ENCODE data around the gene SAPCD1. TPM values are rescaled to one million over a fixed set of nuclear protein-coding genes. Genes with fewer than 3 reads are reported as not detected.

The SAPCD1 gene
- total and polyA plus RNA-seq, 4 donors: 0.59 to 2.6 (median 0.68) TPM; not detected in 1

DNA sequence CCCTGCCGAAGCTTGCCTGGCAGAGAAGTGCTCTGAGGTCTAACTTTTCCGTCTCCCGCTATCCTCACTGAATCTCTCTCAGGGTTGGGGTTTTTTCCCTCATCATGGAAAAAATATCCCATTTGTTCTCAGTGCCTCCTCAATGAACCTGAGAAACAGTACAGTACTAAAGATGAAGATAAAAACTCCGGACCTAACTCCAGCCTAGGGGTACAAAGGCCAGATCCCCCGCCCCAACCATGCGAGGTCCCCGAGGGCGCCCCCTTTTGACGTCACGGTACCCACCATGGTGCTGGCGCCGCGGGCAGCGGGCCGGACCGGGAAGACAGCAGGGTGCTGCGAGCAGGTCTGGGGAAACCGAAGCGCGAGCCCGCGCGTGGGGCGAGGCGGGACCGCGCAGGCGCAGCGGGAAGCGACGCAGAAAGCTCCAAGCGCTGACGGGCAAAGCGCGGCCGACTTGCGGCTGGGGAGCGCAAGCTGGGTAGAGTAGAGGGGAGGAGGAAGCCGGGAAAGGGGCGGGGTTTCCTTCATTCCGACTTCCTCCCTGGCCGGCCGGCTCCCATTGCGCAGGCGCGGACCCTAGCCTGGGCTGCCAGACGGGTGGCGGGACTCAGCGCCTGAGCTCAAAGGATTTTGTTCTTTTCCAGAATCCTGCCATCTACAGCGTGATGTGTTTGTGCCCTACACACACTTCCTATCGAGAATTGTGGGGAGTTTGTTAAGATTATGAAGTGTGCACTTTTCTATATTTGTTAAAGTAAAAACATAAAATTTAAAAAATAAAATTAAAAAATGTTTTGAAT lies 44.2 kb downstream of the SAPCD1 start, which contains the start of gene LSM2:
LSM2 (minus strand) TSS at position 497 of the 803 bp plus-strand sequence; CDS start at position 288, 209 bp downstream.
- WGBS: under 1% methylated on average over 51 of the region's 51 CpGs
- Histone ChIP-seq H3K9ac (ENCODE audit: low read depth in 1 of 2, low read length in 2 of 2) (peak within 1 kb of the TSS; percentile 85 to 94), H3K9me3 (ENCODE audit: control insufficient read depth in 4 of 4, low read length in 3 of 4) (no peaks in the 10 kb centered on the region), H3K36me3 (ENCODE audit: control insufficient read depth in 4 of 4, insufficient read depth in 3 of 4, low read depth in 1 of 4, low read length in 3 of 4) (no peaks in the 10 kb centered on the region), H3K27me3 (ENCODE audit: control insufficient read depth in 4 of 4, insufficient read depth in 4 of 4, low read length in 3 of 4) (no peaks in the 10 kb centered on the region), H3K4me3 (ENCODE audit: low read depth in 1 of 3, low read length in 3 of 3) (peak within 1 kb of the TSS; percentile 21 to 80 (median 73)), H3K27ac (ENCODE audit: low read depth in 1 of 2, low read length in 2 of 2) (peak within 1 kb of the TSS; percentile 91 to 97), H3K4me1 (ENCODE audit: control insufficient read depth in 4 of 4, insufficient read depth in 4 of 4, low read length in 3 of 4) (peaks cover 4 to 15% (median 9%) of the 10 kb centered on the region in 4 donors)
- no peak for TF ChIP-seq HNF4G (IDR thresholded peaks at IDR 0.05)
- TF ChIP-seq TAF1 (conservative IDR thresholded peaks at IDR 0.05): no peak
- no peak for TF ChIP-seq JUND (IDR thresholded peaks at IDR 0.05)
- peak; percentile 41 to 58 for TF ChIP-seq RAD21 (IDR thresholded peaks at IDR 0.05)
- TF ChIP-seq EGR1 (IDR thresholded peaks at IDR 0.05; ENCODE audit: low read depth in 2 of 2): peak in 1 of 2 donors; percentile 32
- TF ChIP-seq RXRA (IDR thresholded peaks at IDR 0.05): peak in 1 of 2 donors; percentile 45
- TF ChIP-seq FOXA1 (IDR thresholded peaks at IDR 0.05): peak; percentile 43
- TF ChIP-seq HNF4A (conservative IDR thresholded peaks at IDR 0.05): peak; percentile 29 to 61
- peak; percentile 65 for TF ChIP-seq YY1 (IDR thresholded peaks at IDR 0.05)
- no peak for TF ChIP-seq NR2F2 (IDR thresholded peaks at IDR 0.05)
- TF ChIP-seq, protein P1, sequence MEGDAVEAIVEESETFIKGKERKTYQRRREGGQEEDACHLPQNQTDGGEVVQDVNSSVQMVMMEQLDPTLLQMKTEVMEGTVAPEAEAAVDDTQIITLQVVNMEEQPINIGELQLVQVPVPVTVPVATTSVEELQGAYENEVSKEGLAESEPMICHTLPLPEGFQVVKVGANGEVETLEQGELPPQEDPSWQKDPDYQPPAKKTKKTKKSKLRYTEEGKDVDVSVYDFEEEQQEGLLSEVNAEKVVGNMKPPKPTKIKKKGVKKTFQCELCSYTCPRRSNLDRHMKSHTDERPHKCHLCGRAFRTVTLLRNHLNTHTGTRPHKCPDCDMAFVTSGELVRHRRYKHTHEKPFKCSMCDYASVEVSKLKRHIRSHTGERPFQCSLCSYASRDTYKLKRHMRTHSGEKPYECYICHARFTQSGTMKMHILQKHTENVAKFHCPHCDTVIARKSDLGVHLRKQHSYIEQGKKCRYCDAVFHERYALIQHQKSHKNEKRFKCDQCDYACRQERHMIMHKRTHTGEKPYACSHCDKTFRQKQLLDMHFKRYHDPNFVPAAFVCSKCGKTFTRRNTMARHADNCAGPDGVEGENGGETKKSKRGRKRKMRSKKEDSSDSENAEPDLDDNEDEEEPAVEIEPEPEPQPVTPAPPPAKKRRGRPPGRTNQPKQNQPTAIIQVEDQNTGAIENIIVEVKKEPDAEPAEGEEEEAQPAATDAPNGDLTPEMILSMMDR (IDR thresholded peaks at IDR 0.05; ENCODE audit: low read depth, low read length, missing input control): peak; percentile 1
- TF ChIP-seq SP1 (IDR thresholded peaks at IDR 0.05): peak; percentile 88
- TF ChIP-seq, protein P2, sequence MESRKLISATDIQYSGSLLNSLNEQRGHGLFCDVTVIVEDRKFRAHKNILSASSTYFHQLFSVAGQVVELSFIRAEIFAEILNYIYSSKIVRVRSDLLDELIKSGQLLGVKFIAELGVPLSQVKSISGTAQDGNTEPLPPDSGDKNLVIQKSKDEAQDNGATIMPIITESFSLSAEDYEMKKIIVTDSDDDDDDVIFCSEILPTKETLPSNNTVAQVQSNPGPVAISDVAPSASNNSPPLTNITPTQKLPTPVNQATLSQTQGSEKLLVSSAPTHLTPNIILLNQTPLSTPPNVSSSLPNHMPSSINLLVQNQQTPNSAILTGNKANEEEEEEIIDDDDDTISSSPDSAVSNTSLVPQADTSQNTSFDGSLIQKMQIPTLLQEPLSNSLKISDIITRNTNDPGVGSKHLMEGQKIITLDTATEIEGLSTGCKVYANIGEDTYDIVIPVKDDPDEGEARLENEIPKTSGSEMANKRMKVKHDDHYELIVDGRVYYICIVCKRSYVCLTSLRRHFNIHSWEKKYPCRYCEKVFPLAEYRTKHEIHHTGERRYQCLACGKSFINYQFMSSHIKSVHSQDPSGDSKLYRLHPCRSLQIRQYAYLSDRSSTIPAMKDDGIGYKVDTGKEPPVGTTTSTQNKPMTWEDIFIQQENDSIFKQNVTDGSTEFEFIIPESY (IDR thresholded peaks at IDR 0.05): no peak
- TF ChIP-seq, protein P3, sequence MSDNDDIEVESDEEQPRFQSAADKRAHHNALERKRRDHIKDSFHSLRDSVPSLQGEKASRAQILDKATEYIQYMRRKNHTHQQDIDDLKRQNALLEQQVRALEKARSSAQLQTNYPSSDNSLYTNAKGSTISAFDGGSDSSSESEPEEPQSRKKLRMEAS (IDR thresholded peaks at IDR 0.05): no peak
- TF ChIP-seq GABPA (IDR thresholded peaks at IDR 0.05 in 1 of 2, conservative IDR thresholded peaks at IDR 0.05 in 1 of 2): peak; percentile 50 to 83
- no peak for TF ChIP-seq FOXA2 (IDR thresholded peaks at IDR 0.05)
- TF ChIP-seq, protein P4, sequence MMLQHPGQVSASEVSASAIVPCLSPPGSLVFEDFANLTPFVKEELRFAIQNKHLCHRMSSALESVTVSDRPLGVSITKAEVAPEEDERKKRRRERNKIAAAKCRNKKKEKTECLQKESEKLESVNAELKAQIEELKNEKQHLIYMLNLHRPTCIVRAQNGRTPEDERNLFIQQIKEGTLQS (IDR thresholded peaks at IDR 0.05): no peak
- TF ChIP-seq, protein P5, sequence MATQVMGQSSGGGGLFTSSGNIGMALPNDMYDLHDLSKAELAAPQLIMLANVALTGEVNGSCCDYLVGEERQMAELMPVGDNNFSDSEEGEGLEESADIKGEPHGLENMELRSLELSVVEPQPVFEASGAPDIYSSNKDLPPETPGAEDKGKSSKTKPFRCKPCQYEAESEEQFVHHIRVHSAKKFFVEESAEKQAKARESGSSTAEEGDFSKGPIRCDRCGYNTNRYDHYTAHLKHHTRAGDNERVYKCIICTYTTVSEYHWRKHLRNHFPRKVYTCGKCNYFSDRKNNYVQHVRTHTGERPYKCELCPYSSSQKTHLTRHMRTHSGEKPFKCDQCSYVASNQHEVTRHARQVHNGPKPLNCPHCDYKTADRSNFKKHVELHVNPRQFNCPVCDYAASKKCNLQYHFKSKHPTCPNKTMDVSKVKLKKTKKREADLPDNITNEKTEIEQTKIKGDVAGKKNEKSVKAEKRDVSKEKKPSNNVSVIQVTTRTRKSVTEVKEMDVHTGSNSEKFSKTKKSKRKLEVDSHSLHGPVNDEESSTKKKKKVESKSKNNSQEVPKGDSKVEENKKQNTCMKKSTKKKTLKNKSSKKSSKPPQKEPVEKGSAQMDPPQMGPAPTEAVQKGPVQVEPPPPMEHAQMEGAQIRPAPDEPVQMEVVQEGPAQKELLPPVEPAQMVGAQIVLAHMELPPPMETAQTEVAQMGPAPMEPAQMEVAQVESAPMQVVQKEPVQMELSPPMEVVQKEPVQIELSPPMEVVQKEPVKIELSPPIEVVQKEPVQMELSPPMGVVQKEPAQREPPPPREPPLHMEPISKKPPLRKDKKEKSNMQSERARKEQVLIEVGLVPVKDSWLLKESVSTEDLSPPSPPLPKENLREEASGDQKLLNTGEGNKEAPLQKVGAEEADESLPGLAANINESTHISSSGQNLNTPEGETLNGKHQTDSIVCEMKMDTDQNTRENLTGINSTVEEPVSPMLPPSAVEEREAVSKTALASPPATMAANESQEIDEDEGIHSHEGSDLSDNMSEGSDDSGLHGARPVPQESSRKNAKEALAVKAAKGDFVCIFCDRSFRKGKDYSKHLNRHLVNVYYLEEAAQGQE (IDR thresholded peaks at IDR 0.05): peak; percentile 58
- DNase-seq (ENCODE audit: low spot score): peak; percentile 97
